ENCODE data around the gene ZBTB44.
"Not testable (repeated sequence)": the region's sequence is repeated elsewhere in the genome, so short reads cannot be mapped to it uniquely, and the experiment has no call there.

The ZBTB44 gene

DNA sequence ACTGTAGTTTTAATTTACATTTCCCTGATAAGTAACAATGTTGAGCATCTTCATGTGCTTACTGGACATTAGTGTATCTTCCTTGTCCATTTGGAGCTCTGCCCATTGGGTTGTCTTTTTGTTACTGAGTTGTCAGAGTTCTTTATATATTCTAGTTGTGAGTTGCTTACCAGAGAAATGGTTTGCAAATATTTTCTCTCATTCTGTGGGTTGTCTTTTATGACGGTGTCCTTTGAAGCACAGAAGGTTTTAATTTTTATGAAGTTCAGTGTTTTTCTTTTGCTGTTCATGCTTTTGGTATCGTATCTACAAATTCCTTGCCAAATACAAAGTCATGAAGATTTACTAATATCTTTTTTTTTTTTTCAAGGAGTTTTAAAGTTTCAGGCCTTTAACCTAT lies 42.4 kb downstream of the ZBTB44 start:
- Histone ChIP-seq H3K4me1 (ENCODE audit: control insufficient read depth, insufficient read depth, low read length) (no peaks in the 10 kb centered on the region), H3K27me3 (ENCODE audit: control insufficient read depth, insufficient read depth, low read length) (no peaks in the 10 kb centered on the region), H3K36me3 (ENCODE audit: control insufficient read depth, insufficient read depth, low read length) (peaks cover 5% of the 10 kb centered on the region), H3K27ac (ENCODE audit: low read depth, low read length) (no peak overlapping the region), H3K4me3 (ENCODE audit: low read depth, low read length) (no peak overlapping the region), H3K9ac (ENCODE audit: low read depth, low read length) (no peak overlapping the region), H3K9me3 (ENCODE audit: control insufficient read depth, insufficient read depth, low read length) (no peaks in the 10 kb centered on the region)

DNA sequence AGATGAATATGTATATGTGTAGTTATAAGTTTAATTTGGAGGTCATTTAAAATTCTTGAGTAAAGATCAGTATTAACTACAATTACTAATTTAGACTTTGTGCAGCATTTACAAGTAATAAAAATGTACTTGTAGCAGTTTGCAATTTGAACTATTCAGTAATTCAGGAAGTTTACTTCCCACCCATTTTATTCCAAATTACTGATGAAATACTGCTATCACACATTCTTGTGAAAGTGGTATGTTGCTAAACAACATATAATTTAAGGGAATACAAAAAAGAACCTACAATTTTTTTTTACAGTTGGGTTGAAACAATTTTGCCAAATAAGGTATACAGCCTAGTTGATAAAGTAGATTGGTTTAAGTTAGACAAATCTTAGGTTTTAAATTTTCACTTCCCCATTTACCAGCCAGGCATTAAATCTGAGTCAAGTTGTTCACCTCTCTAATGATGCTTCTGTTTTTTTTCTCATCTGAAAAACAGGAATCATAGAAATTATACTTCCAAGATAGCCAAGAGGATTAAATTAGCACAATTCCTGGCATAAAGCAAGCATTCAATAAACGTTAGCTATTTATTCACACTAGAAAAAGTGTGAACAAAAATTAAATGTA lies 45.3 kb downstream of the ZBTB44 start:
- Histone ChIP-seq H3K9ac (ENCODE audit: low read depth, low read length) (no peak overlapping the region), H3K9me3 (ENCODE audit: control insufficient read depth, insufficient read depth, low read length) (no peaks in the 10 kb centered on the region), H3K27ac (ENCODE audit: low read depth, low read length) (no peak overlapping the region), H3K36me3 (ENCODE audit: control insufficient read depth, insufficient read depth, low read length) (peaks cover 20% of the 10 kb centered on the region), H3K4me1 (ENCODE audit: control insufficient read depth, insufficient read depth, low read length) (no peaks in the 10 kb centered on the region), H3K4me3 (ENCODE audit: low read depth, low read length) (no peak overlapping the region), H3K27me3 (ENCODE audit: control insufficient read depth, insufficient read depth, low read length) (no peaks in the 10 kb centered on the region)

DNA sequence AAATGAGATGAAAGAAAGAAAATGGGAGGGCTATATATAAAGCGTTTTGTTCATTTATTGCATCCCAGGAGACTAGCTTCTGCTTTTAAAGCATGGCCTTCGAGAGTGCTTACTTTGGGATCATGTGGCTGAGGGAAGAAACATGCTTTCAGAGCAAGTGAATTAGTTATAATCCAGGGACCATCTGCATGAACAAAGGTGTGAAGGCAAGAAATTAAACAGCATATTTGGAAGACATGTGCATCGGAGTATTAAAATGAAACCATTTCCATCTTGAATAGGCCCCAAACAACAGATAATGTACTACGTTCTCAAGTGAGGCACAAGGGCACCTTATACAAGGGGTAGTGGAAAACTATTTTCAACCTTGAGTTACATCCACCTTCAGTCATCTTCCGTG lies 51.4 kb downstream of the ZBTB44 start:
- H3K4me3 ChIP-seq (ENCODE audit: low read depth, low read length), result no peak overlapping the region
- no peak overlapping the region for H3K9ac ChIP-seq (ENCODE audit: low read depth, low read length)
- peaks cover 56% of the 10 kb centered on the region for H3K36me3 ChIP-seq (ENCODE audit: control insufficient read depth, insufficient read depth, low read length)
- no peaks in the 10 kb centered on the region for H3K27me3 ChIP-seq (ENCODE audit: control insufficient read depth, insufficient read depth, low read length)
- H3K4me1 ChIP-seq (ENCODE audit: control insufficient read depth, insufficient read depth, low read length), result no peaks in the 10 kb centered on the region
- no peaks in the 10 kb centered on the region for H3K9me3 ChIP-seq (ENCODE audit: control insufficient read depth, insufficient read depth, low read length)
- H3K27ac ChIP-seq (ENCODE audit: low read depth, low read length), result no peak overlapping the region

DNA sequence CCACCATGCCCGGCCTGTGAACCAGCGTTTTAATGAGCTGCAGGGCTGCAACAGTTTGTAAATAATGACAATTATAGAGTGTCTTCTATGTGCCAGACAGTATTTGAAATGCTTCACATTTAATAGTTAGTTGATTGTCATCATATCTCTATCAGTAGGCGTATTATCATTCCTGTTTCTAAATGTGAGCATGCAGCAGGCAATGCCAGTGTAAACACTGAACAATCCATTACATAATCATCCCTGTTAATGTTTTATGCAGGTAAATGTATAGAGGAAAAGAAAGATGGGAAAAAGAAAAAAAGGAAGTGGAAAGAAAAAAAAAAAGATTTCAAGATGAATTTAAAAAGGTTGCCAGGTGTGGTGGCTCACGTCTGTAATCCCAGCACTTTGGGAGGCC lies 52.3 kb downstream of the ZBTB44 start:
- Histone ChIP-seq H3K27ac (ENCODE audit: low read depth, low read length) (no peak overlapping the region), H3K27me3 (ENCODE audit: control insufficient read depth, insufficient read depth, low read length) (no peaks in the 10 kb centered on the region), H3K4me3 (ENCODE audit: low read depth, low read length) (no peak overlapping the region), H3K9me3 (ENCODE audit: control insufficient read depth, insufficient read depth, low read length) (no peaks in the 10 kb centered on the region), H3K9ac (ENCODE audit: low read depth, low read length) (no peak overlapping the region), H3K36me3 (ENCODE audit: control insufficient read depth, insufficient read depth, low read length) (peaks cover 53% of the 10 kb centered on the region), H3K4me1 (ENCODE audit: control insufficient read depth, insufficient read depth, low read length) (no peaks in the 10 kb centered on the region)

DNA sequence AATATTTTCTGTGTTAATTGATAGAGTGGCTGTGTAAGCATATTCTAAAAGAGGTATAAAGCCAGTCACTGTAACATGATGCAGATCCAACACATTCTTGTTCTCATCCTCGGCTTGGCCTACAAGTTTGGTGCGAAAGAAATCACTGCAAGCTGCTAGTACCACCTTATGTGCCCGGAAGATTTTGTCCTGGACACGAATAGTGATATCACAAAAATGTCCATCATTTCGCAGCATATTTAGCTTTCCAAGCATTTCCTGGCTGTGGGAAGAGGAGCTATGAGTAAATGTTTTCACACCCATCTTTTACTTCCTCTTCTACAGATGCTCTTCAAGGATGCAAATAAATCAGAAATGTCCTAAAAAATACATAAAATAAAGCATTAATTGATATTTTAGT lies 53.1 kb downstream of the ZBTB44 start:
- Histone ChIP-seq H3K27ac (ENCODE audit: low read depth, low read length) (no peak overlapping the region), H3K27me3 (ENCODE audit: control insufficient read depth, insufficient read depth, low read length) (no peaks in the 10 kb centered on the region), H3K9ac (ENCODE audit: low read depth, low read length) (no peak overlapping the region), H3K4me3 (ENCODE audit: low read depth, low read length) (no peak overlapping the region), H3K9me3 (ENCODE audit: control insufficient read depth, insufficient read depth, low read length) (no peaks in the 10 kb centered on the region), H3K4me1 (ENCODE audit: control insufficient read depth, insufficient read depth, low read length) (no peaks in the 10 kb centered on the region), H3K36me3 (ENCODE audit: control insufficient read depth, insufficient read depth, low read length) (peaks cover 45% of the 10 kb centered on the region)

DNA sequence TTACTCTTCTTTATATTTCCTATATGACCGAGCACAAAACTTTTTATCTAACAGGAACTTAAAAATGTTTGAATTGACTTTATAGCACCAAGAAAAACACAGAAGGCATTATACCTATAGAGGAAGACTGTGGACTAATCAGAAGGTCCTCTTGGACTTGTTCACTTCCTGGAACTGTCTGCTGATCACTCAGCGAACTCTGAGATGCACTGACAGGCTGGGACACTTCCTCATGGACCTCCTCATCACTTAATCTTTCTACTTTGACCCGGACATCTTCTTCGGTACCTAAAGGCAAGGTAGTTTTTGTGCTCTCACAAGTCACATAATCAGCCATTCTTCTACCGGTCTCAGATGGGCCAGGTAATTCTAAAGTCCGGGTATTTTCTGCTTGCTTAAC lies 54.0 kb downstream of the ZBTB44 start:
- no peak overlapping the region for H3K27ac ChIP-seq (ENCODE audit: low read depth, low read length)
- H3K9me3 ChIP-seq (ENCODE audit: control insufficient read depth, insufficient read depth, low read length), result no peaks in the 10 kb centered on the region
- no peak overlapping the region for H3K9ac ChIP-seq (ENCODE audit: low read depth, low read length)
- no peaks in the 10 kb centered on the region for H3K4me1 ChIP-seq (ENCODE audit: control insufficient read depth, insufficient read depth, low read length)
- peaks cover 39% of the 10 kb centered on the region for H3K36me3 ChIP-seq (ENCODE audit: control insufficient read depth, insufficient read depth, low read length)
- H3K27me3 ChIP-seq (ENCODE audit: control insufficient read depth, insufficient read depth, low read length), result no peaks in the 10 kb centered on the region
- H3K4me3 ChIP-seq (ENCODE audit: low read depth, low read length), result no peak overlapping the region

DNA sequence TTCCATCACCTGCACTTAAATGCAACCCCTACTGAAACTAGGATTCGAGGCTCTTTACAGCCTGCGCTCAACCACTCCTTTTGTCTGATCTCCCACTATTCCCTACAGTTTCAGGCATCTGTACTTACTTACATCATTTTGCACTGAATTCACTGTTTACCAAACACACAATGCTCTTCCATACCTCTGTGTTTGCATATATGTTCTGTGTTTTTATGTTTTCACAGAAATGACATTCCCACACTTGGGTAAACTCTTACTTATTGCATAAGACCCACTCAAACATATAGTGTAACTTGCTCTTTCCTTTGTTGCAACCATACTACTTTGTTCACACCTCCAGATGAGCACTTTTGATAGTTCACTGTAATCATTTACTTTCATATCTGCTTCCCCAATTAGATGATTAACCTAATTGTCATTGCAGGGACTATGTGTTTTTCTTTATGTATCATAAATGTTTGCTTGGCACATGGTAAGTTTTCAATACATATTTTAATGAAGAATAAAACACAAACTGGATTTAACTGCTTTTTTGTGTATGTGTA lies 54.6 kb downstream of the ZBTB44 start:
- Histone ChIP-seq H3K4me3 (ENCODE audit: low read depth, low read length) (no peak overlapping the region), H3K9me3 (ENCODE audit: control insufficient read depth, insufficient read depth, low read length) (no peaks in the 10 kb centered on the region), H3K9ac (ENCODE audit: low read depth, low read length) (no peak overlapping the region), H3K27me3 (ENCODE audit: control insufficient read depth, insufficient read depth, low read length) (no peaks in the 10 kb centered on the region), H3K4me1 (ENCODE audit: control insufficient read depth, insufficient read depth, low read length) (no peaks in the 10 kb centered on the region), H3K36me3 (ENCODE audit: control insufficient read depth, insufficient read depth, low read length) (peaks cover 39% of the 10 kb centered on the region), H3K27ac (ENCODE audit: low read depth, low read length) (no peak overlapping the region)

DNA sequence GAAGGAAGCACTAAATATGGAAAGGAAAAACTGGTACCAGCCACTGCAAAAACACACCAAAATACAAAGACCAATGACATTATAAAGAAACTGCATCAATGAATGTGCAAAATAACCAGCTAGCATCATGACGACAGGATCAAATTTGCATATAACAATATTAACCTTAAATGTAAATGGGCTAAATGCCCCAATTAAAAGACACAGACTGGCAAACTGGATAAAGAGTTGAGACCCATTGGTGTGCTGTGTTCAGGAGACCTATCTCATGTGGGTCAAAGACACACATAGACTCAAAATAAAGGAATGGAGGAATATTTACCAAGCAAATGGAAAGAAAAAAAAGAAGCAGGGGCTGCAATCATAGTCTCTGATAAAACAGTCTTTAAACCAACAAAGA lies 63.0 kb downstream of the ZBTB44 start:
- not testable (repeated sequence) for H3K4me3 ChIP-seq (ENCODE audit: low read depth, low read length); H3K9me3 ChIP-seq (ENCODE audit: control insufficient read depth, insufficient read depth, low read length); H3K4me1 ChIP-seq (ENCODE audit: control insufficient read depth, insufficient read depth, low read length); H3K27ac ChIP-seq (ENCODE audit: low read depth, low read length); H3K36me3 ChIP-seq (ENCODE audit: control insufficient read depth, insufficient read depth, low read length); H3K27me3 ChIP-seq (ENCODE audit: control insufficient read depth, insufficient read depth, low read length); H3K9ac ChIP-seq (ENCODE audit: low read depth, low read length)

DNA sequence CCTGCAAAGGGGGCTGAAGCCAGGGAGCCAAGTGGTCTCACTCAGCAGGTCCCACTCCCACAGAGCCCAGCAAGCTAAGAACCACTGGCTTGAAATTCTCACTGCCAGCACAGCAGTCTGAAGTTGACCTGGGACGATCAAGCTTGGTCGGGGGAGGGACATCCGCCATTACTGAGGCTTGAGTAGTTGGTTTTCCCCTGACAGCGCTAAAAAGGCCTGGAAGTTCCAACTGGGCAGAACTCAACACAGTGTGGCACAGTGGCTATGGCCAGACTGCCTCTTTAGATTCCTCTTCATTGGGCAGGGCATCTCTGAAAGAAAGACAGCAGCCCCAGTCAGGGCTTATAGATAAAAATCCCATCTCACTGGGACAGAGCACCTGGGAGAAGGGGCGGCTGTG lies 64.8 kb downstream of the ZBTB44 start:
- not testable (repeated sequence) for H3K36me3 ChIP-seq (ENCODE audit: control insufficient read depth, insufficient read depth, low read length); H3K9ac ChIP-seq (ENCODE audit: low read depth, low read length); H3K4me3 ChIP-seq (ENCODE audit: low read depth, low read length); H3K9me3 ChIP-seq (ENCODE audit: control insufficient read depth, insufficient read depth, low read length); H3K4me1 ChIP-seq (ENCODE audit: control insufficient read depth, insufficient read depth, low read length); H3K27me3 ChIP-seq (ENCODE audit: control insufficient read depth, insufficient read depth, low read length); H3K27ac ChIP-seq (ENCODE audit: low read depth, low read length)

DNA sequence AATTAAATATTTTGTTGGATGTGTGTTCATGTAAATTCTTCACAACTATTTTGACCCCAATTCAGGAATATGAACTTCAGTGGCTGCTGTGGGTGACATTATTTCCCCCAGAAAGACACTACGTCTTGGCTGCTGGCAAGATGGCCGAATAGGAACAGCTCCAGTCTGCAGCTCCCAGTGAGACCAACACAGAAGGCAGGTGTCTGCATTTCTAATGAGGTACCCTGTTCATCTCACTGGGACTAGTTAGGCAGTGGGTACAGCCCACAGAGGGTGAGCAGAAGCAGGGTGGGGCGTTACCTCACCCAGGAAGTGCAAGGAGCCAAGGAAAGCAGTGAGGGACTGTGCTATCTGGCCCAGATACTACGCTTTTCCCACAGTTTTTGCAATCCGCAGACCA lies 65.3 kb downstream of the ZBTB44 start:
- no peak overlapping the region for H3K9ac ChIP-seq (ENCODE audit: low read depth, low read length)
- no peaks in the 10 kb centered on the region for H3K36me3 ChIP-seq (ENCODE audit: control insufficient read depth, insufficient read depth, low read length)
- H3K4me3 ChIP-seq (ENCODE audit: low read depth, low read length), result no peak overlapping the region
- 0 out of 2 replicates have a peak, but pooled peaks cover 6% of the 10 kb centered on the region for H3K4me1 ChIP-seq (ENCODE audit: control insufficient read depth, insufficient read depth, low read length)
- no peaks in the 10 kb centered on the region for H3K9me3 ChIP-seq (ENCODE audit: control insufficient read depth, insufficient read depth, low read length)
- no peaks in the 10 kb centered on the region for H3K27me3 ChIP-seq (ENCODE audit: control insufficient read depth, insufficient read depth, low read length)
- no peak overlapping the region for H3K27ac ChIP-seq (ENCODE audit: low read depth, low read length)

DNA sequence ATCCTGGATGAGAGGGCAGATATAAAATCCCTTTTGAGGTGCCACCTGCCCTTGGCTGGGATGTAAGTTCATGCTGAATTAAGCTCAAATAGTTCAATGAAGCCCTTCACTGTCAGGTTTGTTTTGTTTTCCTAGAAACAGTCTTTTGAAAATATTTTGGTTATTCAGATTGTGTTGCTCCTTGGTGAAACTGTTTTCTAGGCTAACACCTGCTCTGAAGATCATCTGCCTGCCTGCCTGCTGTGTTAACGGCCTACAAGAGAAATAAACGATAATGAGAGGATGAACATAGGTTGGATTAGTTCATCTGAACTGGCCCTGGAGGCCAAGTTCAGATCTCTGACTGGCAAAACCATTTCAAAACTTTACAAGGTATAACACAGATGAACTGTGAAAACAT lies 67.4 kb downstream of the ZBTB44 start:
- H3K27me3 ChIP-seq (ENCODE audit: control insufficient read depth, insufficient read depth, low read length), result no peaks in the 10 kb centered on the region
- 0 out of 2 replicates have a peak, but pooled peaks cover 6% of the 10 kb centered on the region for H3K4me1 ChIP-seq (ENCODE audit: control insufficient read depth, insufficient read depth, low read length)
- H3K36me3 ChIP-seq (ENCODE audit: control insufficient read depth, insufficient read depth, low read length), result no peaks in the 10 kb centered on the region
- H3K4me3 ChIP-seq (ENCODE audit: low read depth, low read length), result no peak overlapping the region
- H3K9me3 ChIP-seq (ENCODE audit: control insufficient read depth, insufficient read depth, low read length), result no peaks in the 10 kb centered on the region
- H3K9ac ChIP-seq (ENCODE audit: low read depth, low read length), result no peak overlapping the region
- no peak overlapping the region for H3K27ac ChIP-seq (ENCODE audit: low read depth, low read length)

All from HUES48 (cell line).